ENCODE measurements around the gene ENGASE.

Gene ENGASE

GRCh38 chr17:79096477-79096876, 21.9 kb downstream of the ENGASE start:
- TF ChIP-seq CTCF (conservative IDR thresholded peaks at IDR 0.05; ENCODE audit: low read depth) = no peak
- DNase-seq (ENCODE audit: low spot score) = no peak
- no peak overlapping the region for H3K27ac ChIP-seq
- POLR2A ChIA-PET (ENCODE audit: low non-redundant PET) = no interaction called here
- CTCF ChIA-PET = interaction anchor here (1.0 kb wide), 1 partner anchor 9 kb away, joined by 3 read pairs; no protein-coding TSS in a partner anchor

GRCh38 chr17:79097226-79098055, 22.8 kb downstream of the ENGASE start:
- ChIA-PET POLR2A (ENCODE audit: low non-redundant PET) (no interaction called here), CTCF (interaction anchor here (0.6 to 1.0 kb wide), 3 partner anchors 9 to 296 kb away, joined by 3 to 4 read pairs (median 4); no protein-coding TSS in a partner anchor)
- H3K27ac ChIP-seq = no peak overlapping the region
- no peak for TF ChIP-seq CTCF (conservative IDR thresholded peaks at IDR 0.05; ENCODE audit: low read depth)
- no peak for DNase-seq (ENCODE audit: low spot score)

- ChIA-PET CTCF (interaction anchor here (0.7 to 1.0 kb wide), 2 partner anchors 8 to 295 kb away, joined by 4 read pairs; no protein-coding TSS in a partner anchor), POLR2A (ENCODE audit: low non-redundant PET) (no interaction called here)
- TF ChIP-seq CTCF (conservative IDR thresholded peaks at IDR 0.05; ENCODE audit: low read depth) = no peak
- no peak overlapping the region for H3K27ac ChIP-seq
- no peak for DNase-seq (ENCODE audit: low spot score)
Observed at GRCh38 chr17:79098282-79098867, 23.8 kb downstream of the ENGASE start.

- ChIA-PET CTCF (interaction anchor here (1.4 kb wide), 1 partner anchor 12 kb away, joined by 3 read pairs; no protein-coding TSS in a partner anchor), POLR2A (ENCODE audit: low non-redundant PET) (no interaction called here)
- no peak for DNase-seq (ENCODE audit: low spot score)
- no peak overlapping the region for H3K27ac ChIP-seq
- TF ChIP-seq CTCF (conservative IDR thresholded peaks at IDR 0.05; ENCODE audit: low read depth) = no peak
Observed at GRCh38 chr17:79100405-79100804, 25.8 kb downstream of the ENGASE start.

- no peak overlapping the region for H3K27ac ChIP-seq
- TF ChIP-seq CTCF (conservative IDR thresholded peaks at IDR 0.05; ENCODE audit: low read depth) = no peak
- ChIA-PET CTCF (interaction anchor here (0.6 to 1.4 kb wide), 3 partner anchors 13 to 59 kb away, joined by 3 read pairs; no protein-coding TSS in a partner anchor), POLR2A (ENCODE audit: low non-redundant PET) (no interaction called here)
- DNase-seq (ENCODE audit: low spot score) = no peak
Observed at GRCh38 chr17:79101111-79101673, 26.6 kb downstream of the ENGASE start.

- POLR2A ChIA-PET (ENCODE audit: low non-redundant PET) = no interaction called here
- CTCF ChIA-PET = interaction anchor here (1.2 kb wide), 2 partner anchors 19 to 58 kb away, joined by 3 to 5 read pairs; no protein-coding TSS in a partner anchor
- no peak for DNase-seq (ENCODE audit: low spot score)
- H3K27ac ChIP-seq = no peak overlapping the region
- TF ChIP-seq CTCF (conservative IDR thresholded peaks at IDR 0.05; ENCODE audit: low read depth) = no peak
Observed at GRCh38 chr17:79102214-79102613, 27.6 kb downstream of the ENGASE start.
